ENCODE results near the gene DNLZ. TPM values are rescaled to one million over a fixed set of nuclear protein-coding genes. Genes with fewer than 3 reads are reported as not detected.

DNLZ gene
- total RNA-seq, 2 donors from 2014 or later: 39.4 to 41.3 TPM

DNA sequence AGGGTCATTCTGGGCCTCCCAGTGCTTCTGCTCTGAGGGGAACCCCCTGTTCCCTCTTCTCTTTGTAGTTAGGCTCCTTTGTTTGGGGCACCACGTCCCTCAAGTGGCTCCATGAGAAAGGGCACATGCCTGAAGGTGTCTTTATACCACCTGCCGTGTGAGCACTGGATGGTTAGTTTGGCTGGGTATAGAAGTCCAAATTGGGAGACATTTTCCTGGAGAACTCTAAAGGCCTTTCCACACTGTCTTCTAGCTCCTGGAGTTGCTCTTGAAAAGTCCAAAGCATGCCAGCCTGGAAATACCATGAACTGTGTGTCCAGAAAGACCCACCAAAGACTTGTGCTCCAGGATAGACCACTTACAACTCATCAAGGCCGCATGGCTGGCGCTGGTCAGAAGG is 48.6 kb downstream of the DNLZ start:
- no peak for ATAC-seq (ENCODE audit: insufficient number of reproducible peaks, low FRiP score, low read depth)
- Histone ChIP-seq H3K36me3 (no peaks in the 10 kb centered on the region), H3K4me3 (no peak overlapping the region), H3K27ac (no peak overlapping the region), H3K4me1 (ENCODE audit: control insufficient read depth in 1 of 2, low read depth in 2 of 2) (no peaks in the 10 kb centered on the region), H3K9me3 (no peaks in the 10 kb centered on the region), H3K27me3 (replicated peaks; ENCODE audit: insufficient read depth) (no peaks in the 10 kb centered on the region)
- TF ChIP-seq, protein P1, sequence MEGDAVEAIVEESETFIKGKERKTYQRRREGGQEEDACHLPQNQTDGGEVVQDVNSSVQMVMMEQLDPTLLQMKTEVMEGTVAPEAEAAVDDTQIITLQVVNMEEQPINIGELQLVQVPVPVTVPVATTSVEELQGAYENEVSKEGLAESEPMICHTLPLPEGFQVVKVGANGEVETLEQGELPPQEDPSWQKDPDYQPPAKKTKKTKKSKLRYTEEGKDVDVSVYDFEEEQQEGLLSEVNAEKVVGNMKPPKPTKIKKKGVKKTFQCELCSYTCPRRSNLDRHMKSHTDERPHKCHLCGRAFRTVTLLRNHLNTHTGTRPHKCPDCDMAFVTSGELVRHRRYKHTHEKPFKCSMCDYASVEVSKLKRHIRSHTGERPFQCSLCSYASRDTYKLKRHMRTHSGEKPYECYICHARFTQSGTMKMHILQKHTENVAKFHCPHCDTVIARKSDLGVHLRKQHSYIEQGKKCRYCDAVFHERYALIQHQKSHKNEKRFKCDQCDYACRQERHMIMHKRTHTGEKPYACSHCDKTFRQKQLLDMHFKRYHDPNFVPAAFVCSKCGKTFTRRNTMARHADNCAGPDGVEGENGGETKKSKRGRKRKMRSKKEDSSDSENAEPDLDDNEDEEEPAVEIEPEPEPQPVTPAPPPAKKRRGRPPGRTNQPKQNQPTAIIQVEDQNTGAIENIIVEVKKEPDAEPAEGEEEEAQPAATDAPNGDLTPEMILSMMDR (IDR thresholded peaks at IDR 0.05): no peak
- no peak for DNase-seq (ENCODE audit: low spot score)

DNA sequence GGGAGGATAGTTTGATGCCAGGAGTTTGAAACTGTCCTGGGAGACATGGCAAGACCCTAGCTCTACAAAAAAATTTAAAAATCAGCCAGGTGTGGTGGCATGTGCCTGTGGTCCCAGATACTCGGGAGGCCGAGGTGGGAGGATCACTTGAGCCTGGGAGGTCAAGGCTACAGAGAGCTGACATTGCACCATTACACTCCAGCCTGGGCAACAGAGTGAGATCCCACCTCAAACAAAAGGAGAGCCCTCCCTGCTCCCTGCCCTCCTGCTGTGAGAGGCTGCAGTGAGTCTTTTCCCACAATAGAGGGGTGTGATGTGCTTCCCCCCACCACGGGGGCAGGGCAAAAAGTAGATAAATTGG is 49.5 kb downstream of the DNLZ start:
- no peak overlapping the region for H3K4me3 ChIP-seq
- H3K27me3 ChIP-seq (replicated peaks; ENCODE audit: insufficient read depth): no peaks in the 10 kb centered on the region
- no peaks in the 10 kb centered on the region for H3K4me1 ChIP-seq (ENCODE audit: control insufficient read depth in 1 of 2, low read depth in 2 of 2)
- H3K27ac ChIP-seq: no peak overlapping the region
- ATAC-seq (ENCODE audit: insufficient number of reproducible peaks, low FRiP score, low read depth) (no peak), DNase-seq (ENCODE audit: low spot score) (no peak)
- TF ChIP-seq, protein P1 (IDR thresholded peaks at IDR 0.05): no peak
- H3K9me3 ChIP-seq: no peaks in the 10 kb centered on the region
- no peaks in the 10 kb centered on the region for H3K36me3 ChIP-seq

DNA sequence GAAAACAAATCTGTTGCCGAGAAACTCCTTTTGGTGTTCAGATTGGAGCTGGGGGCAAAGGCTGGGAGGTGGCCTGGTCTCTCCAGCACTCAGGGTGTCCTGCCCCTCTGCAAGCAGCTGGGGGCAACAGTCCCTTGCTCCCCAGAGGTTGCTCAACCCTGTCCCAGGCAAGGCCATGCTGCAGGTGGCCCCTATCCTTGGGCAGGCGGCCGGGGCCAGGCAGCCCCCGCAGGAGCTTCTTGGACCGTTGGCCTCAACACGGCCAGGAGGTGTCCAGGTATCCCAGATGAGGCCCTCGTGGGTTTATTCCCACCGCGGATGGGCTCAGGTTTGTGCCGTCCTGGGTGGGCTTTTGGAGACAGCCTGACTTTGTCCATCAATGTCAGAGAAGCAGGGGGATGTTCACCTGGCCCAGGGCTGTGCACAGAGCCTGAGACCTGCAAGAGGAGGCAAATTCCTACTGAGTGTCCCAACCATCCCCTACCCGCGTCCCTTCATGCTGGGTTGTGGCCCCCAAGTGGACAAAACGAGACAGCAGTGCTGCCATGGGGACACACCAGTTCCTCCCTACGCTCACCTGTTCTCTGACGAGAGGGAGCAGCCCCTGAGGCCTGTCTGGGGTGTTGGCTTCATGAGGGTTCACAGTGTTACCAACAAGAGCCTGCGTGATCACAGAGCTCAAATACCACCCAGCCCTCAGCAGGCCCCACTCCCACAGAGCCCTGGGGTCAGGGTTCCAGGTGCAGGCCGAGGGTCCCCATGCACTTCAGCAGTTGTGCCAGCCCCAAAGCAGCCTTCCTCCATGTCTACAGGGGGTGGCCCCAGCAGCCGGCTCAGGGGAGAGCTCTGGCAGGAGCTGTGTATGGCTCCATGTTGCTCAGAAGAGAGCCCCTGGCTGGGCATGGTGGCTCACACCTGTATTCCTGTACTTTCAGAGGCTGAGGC is 50.2 kb downstream of the DNLZ start:
- no peaks in the 10 kb centered on the region for H3K9me3 ChIP-seq
- H3K27me3 ChIP-seq (replicated peaks; ENCODE audit: insufficient read depth): no peaks in the 10 kb centered on the region
- DNase-seq (ENCODE audit: low spot score): no peak
- H3K27ac ChIP-seq: no peak overlapping the region
- TF ChIP-seq, protein P1 (IDR thresholded peaks at IDR 0.05): no peak
- H3K4me1 ChIP-seq (ENCODE audit: control insufficient read depth in 1 of 2, low read depth in 2 of 2): no peaks in the 10 kb centered on the region
- no peaks in the 10 kb centered on the region for H3K36me3 ChIP-seq
- H3K4me3 ChIP-seq: no peak overlapping the region
- ATAC-seq (ENCODE audit: insufficient number of reproducible peaks, low FRiP score, low read depth): no peak

DNA sequence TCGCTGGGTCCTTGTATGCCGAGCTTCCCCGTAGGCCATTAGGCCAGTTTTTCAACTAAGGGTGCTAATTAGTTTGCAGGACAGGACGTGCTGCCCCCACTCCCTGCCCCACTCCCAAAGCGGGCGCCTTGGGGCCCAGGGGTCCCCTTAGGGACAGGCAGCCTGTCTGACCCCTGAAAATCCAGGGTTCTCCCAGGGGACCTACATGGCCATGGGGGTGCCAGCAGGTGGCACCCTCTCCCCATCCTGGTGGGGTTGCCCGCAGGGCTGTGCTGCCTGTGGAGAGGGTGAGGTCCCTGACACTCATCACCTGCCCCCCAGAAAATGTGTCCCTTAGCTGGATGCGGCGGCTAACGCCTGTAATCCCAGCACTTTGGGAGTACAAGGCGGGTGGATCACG is 51.1 kb downstream of the DNLZ start:
- H3K4me3 ChIP-seq: no peak overlapping the region
- DNase-seq (ENCODE audit: low spot score) (no peak), ATAC-seq (ENCODE audit: insufficient number of reproducible peaks, low FRiP score, low read depth) (no peak)
- H3K4me1 ChIP-seq (ENCODE audit: control insufficient read depth in 1 of 2, low read depth in 2 of 2): no peaks in the 10 kb centered on the region
- TF ChIP-seq, protein P1 (IDR thresholded peaks at IDR 0.05): peak; percentile 33
- H3K9me3 ChIP-seq: no peaks in the 10 kb centered on the region
- H3K36me3 ChIP-seq: no peaks in the 10 kb centered on the region
- H3K27me3 ChIP-seq (replicated peaks; ENCODE audit: insufficient read depth): no peaks in the 10 kb centered on the region
- no peak overlapping the region for H3K27ac ChIP-seq

DNA sequence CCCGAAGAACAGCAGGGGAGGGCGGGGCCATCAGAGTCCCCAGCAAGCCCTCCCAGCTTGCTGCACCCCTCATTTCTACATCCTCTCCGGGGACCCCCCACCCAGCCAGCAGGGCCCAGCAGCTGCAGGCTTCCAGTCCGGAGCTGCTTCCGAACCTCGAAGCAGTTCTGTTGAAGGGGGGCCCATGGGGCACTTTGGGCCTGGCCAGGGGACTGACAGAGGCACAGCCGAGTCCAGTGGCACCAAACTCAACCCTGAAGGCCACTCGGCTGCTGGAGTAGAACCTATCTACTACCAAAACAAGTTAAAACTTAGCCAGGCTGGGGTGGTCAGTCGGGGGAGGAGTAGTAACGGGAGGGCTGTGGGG is 51.6 kb downstream of the DNLZ start:
- no peaks in the 10 kb centered on the region for H3K9me3 ChIP-seq
- DNase-seq (ENCODE audit: low spot score) (no peak), ATAC-seq (ENCODE audit: insufficient number of reproducible peaks, low FRiP score, low read depth) (no peak)
- TF ChIP-seq, protein P1 (IDR thresholded peaks at IDR 0.05): no peak
- H3K27me3 ChIP-seq (replicated peaks; ENCODE audit: insufficient read depth): no peaks in the 10 kb centered on the region
- no peaks in the 10 kb centered on the region for H3K36me3 ChIP-seq
- no peak overlapping the region for H3K4me3 ChIP-seq
- no peak overlapping the region for H3K27ac ChIP-seq
- no peaks in the 10 kb centered on the region for H3K4me1 ChIP-seq (ENCODE audit: control insufficient read depth in 1 of 2, low read depth in 2 of 2)

Measured in thoracic aorta (tissue), 2 donors.